Heart right ventricle (tissue), 16 donors: ENCODE results near the gene CMA1. TPM values are rescaled to one million over a fixed set of nuclear protein-coding genes. Genes with fewer than 3 reads are reported as not detected.

Experiments
- ATAC-seq, 8 donors: fragments of 200-7000 bp; cut with Tn5 transposase; one replicate each; pipeline ENCODE4 v1.9.1; 2020; ENCODE audit warnings: mild to moderate bottlenecking in 8 of 8, moderate library complexity in 8 of 8, moderate number of reproducible peaks in 1 of 8
- DNase-seq, 2 donors: peaks; one replicate each; pipeline ENCODE4 v3.0.0-alpha.2; 2020
- H3K27ac ChIP-seq, 10 donors: fragments of 200-600 bp; sonication (generic) in 2 of 10; one replicate each; pipeline versions ENCODE4 v1.5.0 to v1.8.0; 2020 to 2022; ENCODE audit warnings: mild to moderate bottlenecking in 3 of 10
- H3K27me3 ChIP-seq, 7 donors: fragments of 200-600 bp; one replicate each; pipeline ENCODE4 v1.8.0; 2021 to 2022; ENCODE audit warnings: mild to moderate bottlenecking in 2 of 7
- H3K36me3 ChIP-seq, 9 donors: fragments of 200-600 bp; sonication (generic) in 1 of 9; one replicate each; pipeline versions ENCODE4 v1.5.0 to v1.8.0; 2020 to 2022; ENCODE audit warnings: mild to moderate bottlenecking in 2 of 9
- H3K4me1 ChIP-seq, 9 donors: fragments of 200-600 bp; sonication (generic) in 1 of 9; one replicate each; pipeline versions ENCODE4 v1.5.0 to v1.8.0; 2020 to 2022; ENCODE audit warnings: mild to moderate bottlenecking in 4 of 9
- H3K4me3 ChIP-seq, 10 donors: fragments of 200-600 bp; sonication (generic) in 2 of 10; one replicate each; pipeline versions ENCODE4 v1.5.0 to v1.8.0; 2020 to 2022; ENCODE audit warnings: mild to moderate bottlenecking in 7 of 10, moderate library complexity in 2 of 10
- H3K9me3 ChIP-seq, 11 donors: fragments of 200-600 bp in 10 of 11; sonication (generic) in 2 of 11; one replicate each; pipeline versions ENCODE4 v1.5.0 to v1.8.0; 2013 to 2022; ENCODE audit warnings: mild to moderate bottlenecking in 2 of 11, control low read depth in 1 of 11, moderate library complexity in 1 of 11
- CTCF ChIP-seq, 9 donors: fragments of 200-600 bp; sonication (generic) in 2 of 9; IDR thresholded peaks; one replicate each; pipeline versions ENCODE4 v1.5.0 to v1.8.0; 2021 to 2022; ENCODE audit warnings: antibody characterized with exemption in 9 of 9, mild to moderate bottlenecking in 5 of 9, moderate library complexity in 1 of 9
- intact Hi-C, 10 donors: fragments of 100-400 bp; cut with DNase I; formaldehyde crosslinking; loops; one replicate each; pipeline versions ENCODE4 v1.11.1 to v1.14.2; 2022
- polyA plus RNA-seq, 2 donors: library from polyadenylated mRNA; stranded (reverse); fragments of 200-250 nt; gene quantifications; one replicate each; pipeline ENCODE4 v1.2.3, GENCODE V29; 2013
- total RNA-seq, 10 donors: library from RNA; stranded (reverse); fragmentation: NEBNext Ultra II Directional in 3 of 10; extraction: Animal tissue kit (Norgen Biotek cat#: 25700) in 3 of 10; gene quantifications; one replicate each; pipeline versions ENCODE4 v1.2.1 to v1.2.4, GENCODE V29; 2021 to 2023
- donor health status: Arrhythmogenic right ventricular cardiomyopathy.
- donor health status: ischemic (EF 13 %, LVEDD 7.1; RV severe dilation, severe dysfunction).
- donor health status: healthy with polysubstance abuse.
- donor health status: DM: no; HTN: yes; CAD: no.
- donor health status: DM: no; HTN: no; CAD: no.
- donor health status: ischemic (EF 25% LVEDD 6.9; RV normal size, moderate dysfunction).
- donor health status: ischemic (EF 25% LVEDD 5.7; RV mildly dilated, moderate dysfunction).
- donor health status: healthy.
- donor health status: DM: yes; HTN: yes; CAD: no.
- donor health status: Ischemic cardiomyopathy.
- donor health status: ischemic (EF 35%, LVEDD 5.7; RV mildly dilated, moderate dysfunction).
- donor health status: nonischemic (EF 11% LVEDD 7.7; RV severe dilation, severe dysfunction).
- donor health status: DM: yes; HTN: yes; CAD: no.
- donor health status: PGD.
- donor health status: ischemic (EF 29% LVEDD 5.4; RV normal size, mild dysfunction).
- donor health status: nonischemic (EF 23%, LVEDD 6.1; RV moderate dilation, normal function).

CMA1 gene
- total and polyA plus RNA-seq, 12 donors: 0.13 to 1.4 (median 0.70) TPM; not detected in 3

- no peak for TF ChIP-seq CTCF (IDR thresholded peaks at IDR 0.05)
- intact Hi-C loops: no loop called here
- H3K27me3 ChIP-seq: no peaks in the 10 kb centered on the region
- peaks cover 0 to 10% (median 0%) of the 10 kb centered on the region in 11 donors for H3K9me3 ChIP-seq
- ATAC-seq (no peak), DNase-seq (no peak)
- no peak overlapping the region for H3K27ac ChIP-seq
- H3K36me3 ChIP-seq: peaks cover 0 to 2% (median 0%) of the 10 kb centered on the region in 9 donors
- H3K4me3 ChIP-seq: no peak overlapping the region
- peaks cover 0 to 19% (median 6%) of the 10 kb centered on the region in 9 donors for H3K4me1 ChIP-seq
These were observed 51.1 kb downstream of the CMA1 start for GRCh38 chr14:24456980-24457379.

Other genes starting within 250 kb of the CMA1 start
- 1 to 10 TPM in 1 of 10 donors, under 1 TPM in 9; 0.17 to 2.2 (median 0.65) TPM for gene TGM1, start 245.1 kb downstream of the CMA1 start, total RNA-seq
- under 1 TPM; 0.51 to 0.87 TPM for gene TGM1, start 245.1 kb downstream of the CMA1 start, polyA plus RNA-seq
- gene RABGGTA, start 236.7 kb downstream of the CMA1 start, total RNA-seq: 10 to 100 TPM; 17.4 to 30.0 (median 19.6) TPM
- 10 to 100 TPM; 30.6 to 37.9 TPM for gene RABGGTA, start 236.7 kb downstream of the CMA1 start, polyA plus RNA-seq
- 10 to 100 TPM in 4 of 10 donors, 1 to 10 TPM in 6; 6.9 to 11.1 (median 9.0) TPM for gene DHRS1, start 208.5 kb downstream of the CMA1 start, total RNA-seq
- 10 to 100 TPM in 1 of 2 donors, 1 to 10 TPM in 1; 8.5 to 11.6 TPM for gene DHRS1, start 208.5 kb downstream of the CMA1 start, polyA plus RNA-seq
- 10 to 100 TPM; 22.0 to 31.9 (median 27.3) TPM for gene NOP9, start 208.4 kb downstream of the CMA1 start, total RNA-seq
- gene NOP9, start 208.4 kb downstream of the CMA1 start, polyA plus RNA-seq: 10 to 100 TPM; 10.7 to 10.8 TPM
- 1 to 10 TPM; 1.9 to 6.0 (median 3.5) TPM for gene CIDEB, start 200.3 kb downstream of the CMA1 start, total RNA-seq
- gene CIDEB, start 200.3 kb downstream of the CMA1 start, polyA plus RNA-seq: 1 to 10 TPM; 4.3 to 4.8 TPM
- gene LTB4R2, start 198.1 kb downstream of the CMA1 start, total RNA-seq: 1 to 10 TPM in 7 of 10 donors, under 1 TPM in 3; 0.68 to 2.4 (median 1.3) TPM
- gene LTB4R2, start 198.1 kb downstream of the CMA1 start, polyA plus RNA-seq: under 1 TPM; 0.51 to 0.90 TPM
- 1 to 10 TPM in 7 of 10 donors, under 1 TPM in 3; 0.76 to 3.1 (median 1.8) TPM for gene LTB4R, start 196.8 kb downstream of the CMA1 start, total RNA-seq
- gene LTB4R, start 196.8 kb downstream of the CMA1 start, polyA plus RNA-seq: 1 to 10 TPM; 3.2 to 3.7 TPM
- gene ADCY4, start 173.2 kb downstream of the CMA1 start, total RNA-seq: 10 to 100 TPM; 17.4 to 37.0 (median 22.9) TPM
- 100 to 1,000 TPM in 1 of 2 donors, 10 to 100 TPM in 1; 23.1 to 104 TPM for gene ADCY4, start 173.2 kb downstream of the CMA1 start, polyA plus RNA-seq
- gene RIPK3, start 168.3 kb downstream of the CMA1 start, total RNA-seq: 1 to 10 TPM; 1.7 to 4.9 (median 3.5) TPM
- 1 to 10 TPM; 4.9 to 7.1 TPM for gene RIPK3, start 168.3 kb downstream of the CMA1 start, polyA plus RNA-seq
- gene NFATC4, start 140.1 kb downstream of the CMA1 start, total RNA-seq: 10 to 100 TPM in 4 of 10 donors, 1 to 10 TPM in 6; 3.0 to 42.0 (median 7.8) TPM
- gene NFATC4, start 140.1 kb downstream of the CMA1 start, polyA plus RNA-seq: 10 to 100 TPM; 28.7 to 69.2 TPM
- gene NYNRIN, start 109.3 kb downstream of the CMA1 start, total RNA-seq: 1 to 10 TPM; 3.6 to 9.0 (median 6.4) TPM
- 1 to 10 TPM; 4.6 to 6.8 TPM for gene NYNRIN, start 109.3 kb downstream of the CMA1 start, polyA plus RNA-seq
- gene CBLN3, start 78.6 kb downstream of the CMA1 start, total RNA-seq: 1 to 10 TPM in 4 of 10 donors, under 1 TPM in 6; 0.24 to 2.5 (median 0.80) TPM
- gene CBLN3, start 78.6 kb downstream of the CMA1 start, polyA plus RNA-seq: 1 to 10 TPM; 1.0 to 1.8 TPM
- gene KHNYN, start 78.3 kb downstream of the CMA1 start, total RNA-seq: 10 to 100 TPM; 14.3 to 30.1 (median 17.9) TPM
- gene KHNYN, start 78.3 kb downstream of the CMA1 start, polyA plus RNA-seq: 10 to 100 TPM; 14.0 to 20.9 TPM
- gene SDR39U1, start 65.5 kb downstream of the CMA1 start, total RNA-seq: 10 to 100 TPM; 55.6 to 93.6 (median 67.4) TPM
- 100 to 1,000 TPM in 1 of 2 donors, 10 to 100 TPM in 1; 88.5 to 108 TPM for gene SDR39U1, start 65.5 kb downstream of the CMA1 start, polyA plus RNA-seq
- gene CTSG, start 68.0 kb upstream of the CMA1 start, total RNA-seq: 1 to 10 TPM in 5 of 10 donors, under 1 TPM in 4, not detected in 1; 0.49 to 2.4 (median 1.1) TPM
- under 1 TPM in 1 of 2 donors, not detected in 1; 0.23 TPM for gene CTSG, start 68.0 kb upstream of the CMA1 start, polyA plus RNA-seq
- gene GZMH, start 101.4 kb upstream of the CMA1 start, total RNA-seq: 1 to 10 TPM in 2 of 10 donors, under 1 TPM in 4, not detected in 4; 0.34 to 6.4 (median 0.72) TPM
- under 1 TPM; 0.28 to 0.37 TPM for gene GZMH, start 101.4 kb upstream of the CMA1 start, polyA plus RNA-seq
- 10 to 100 TPM in 1 of 10 donors, 1 to 10 TPM in 3, under 1 TPM in 5, not detected in 1; 0.35 to 19.2 (median 0.96) TPM for gene GZMB, start 125.9 kb upstream of the CMA1 start, total RNA-seq
- gene GZMB, start 125.9 kb upstream of the CMA1 start, polyA plus RNA-seq: 1 to 10 TPM in 1 of 2 donors, under 1 TPM in 1; 0.46 to 1.8 TPM